Naive thymus-derived CD8-positive, alpha-beta T cell (primary cell): ENCODE results near the gene TMEM132D. TPM values are rescaled to one million over a fixed set of nuclear protein-coding genes. Genes with fewer than 3 reads are reported as not detected.
"Not testable (repeated sequence)": the region's sequence is repeated elsewhere in the genome, so short reads cannot be mapped to it uniquely, and the experiment has no call there.

Experiments
- ATAC-seq, 2 donors: fragments of 150-1000 bp; cut with Tn5 transposase in 1 of 2; sonication (Bioruptor Pico), chemical (Tn5 transposase) in 1 of 2; 1 replicate in 1 of 2; 2 replicates in 1 of 2; pipeline ENCODE4 v1.10.0; 2021; ENCODE audit warnings: mild to moderate bottlenecking in 2 of 2, moderate library complexity in 2 of 2
- POLR2A ChIA-PET: fragments of 350-600 bp; sonication (Branson Sonifier 250); formaldehyde crosslinking; loops from one replicate; lab custom pipeline; 2021; ENCODE audit warnings: antibody characterized with exemption; lab: Charles Lee
- DNase-seq, 10 donors: peaks; one replicate each; pipeline versions ENCODE4 v3.0.0 to v3.0.0-alpha.2; 2020 to 2022
- H3K27ac Mint-ChIP-seq, 10 donors: one replicate each; pipeline ENCODE4 v1.8.0; 2020 to 2022; ENCODE audit warnings: mild to moderate bottlenecking in 10 of 10, mixed read lengths in 10 of 10, moderate library complexity in 4 of 10, inconsistent platforms in 1 of 10
- H3K27me3 Mint-ChIP-seq, 5 donors: one replicate each; pipeline ENCODE4 v1.8.0; 2021 to 2022; ENCODE audit warnings: mixed read lengths in 5 of 5
- H3K36me3 Mint-ChIP-seq, 3 donors: one replicate each; pipeline ENCODE4 v1.8.0; 2020 to 2022; ENCODE audit warnings: mixed read lengths in 3 of 3, mild to moderate bottlenecking in 2 of 3, inconsistent platforms in 1 of 3
- H3K4me1 Mint-ChIP-seq, 4 donors: one replicate each; pipeline ENCODE4 v1.8.0; 2021 to 2022; ENCODE audit warnings: mixed read lengths in 4 of 4
- H3K4me3 Mint-ChIP-seq, 10 donors: one replicate each; pipeline ENCODE4 v1.8.0; 2020 to 2022; ENCODE audit warnings: mild to moderate bottlenecking in 10 of 10, mixed read lengths in 10 of 10, moderate library complexity in 6 of 10, inconsistent platforms in 1 of 10
- H3K9me3 Mint-ChIP-seq, 9 donors: one replicate each; pipeline ENCODE4 v1.8.0; 2020 to 2022; ENCODE audit warnings: mixed read lengths in 9 of 9, mild to moderate bottlenecking in 3 of 9, inconsistent platforms in 1 of 9, moderate library complexity in 1 of 9
- polyA plus RNA-seq, 3 donors: library from polyadenylated mRNA; unstranded; fragments of 300-500 nt; fragmentation: Illumina TruSeq; gene quantifications; one replicate each; pipeline ENCODE4 v1.2.3, GENCODE V29; 2021
- total RNA-seq, 8 experiments: library from RNA in 2 of 8; stranded (reverse) in 2 of 8; gene quantifications; one replicate each; pipeline ENCODE4 v1.2.3 and lab custom pipeline; 2021 to 2026

Gene TMEM132D
- total and polyA plus RNA-seq, 5 experiments from 2014 or later, result not detected

DNA sequence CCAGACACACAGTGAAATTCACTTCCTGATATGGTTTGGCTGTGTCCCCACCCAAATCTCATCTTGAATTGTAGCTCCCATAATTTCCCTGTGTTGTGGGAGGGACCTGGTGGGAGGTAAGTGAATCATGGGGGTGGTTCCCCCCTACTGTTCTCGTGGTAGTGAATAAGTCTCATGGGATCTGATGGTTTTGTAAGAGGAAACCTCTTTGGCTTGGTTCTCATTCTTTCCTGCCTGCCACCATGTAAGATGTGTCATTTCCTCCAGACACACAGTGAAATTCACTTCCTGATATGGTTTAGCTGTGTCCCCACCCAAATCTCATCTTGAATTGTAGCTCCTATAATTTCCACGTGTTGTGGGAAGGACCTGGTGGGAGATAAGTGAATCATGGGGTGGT is 354.8 kb downstream of the TMEM132D start:
- ATAC-seq, POLR2A ChIA-PET, H3K27ac Mint-ChIP-seq: not testable (repeated sequence)

GRCh38 chr12:129544716-129545115 is 359.1 kb downstream of the TMEM132D start:
- Mint-ChIP-seq H3K9me3 (peaks cover 0 to 26% (median 4%) of the 10 kb centered on the region in 9 donors), H3K36me3 (peaks cover 0 to 8% (median 2%) of the 10 kb centered on the region in 3 donors), H3K4me3 (no peak overlapping the region), H3K27ac (no peak overlapping the region), H3K27me3 (peaks cover 0 to 3% (median 0%) of the 10 kb centered on the region in 5 donors), H3K4me1 (no peaks in the 10 kb centered on the region)
- POLR2A ChIA-PET, result no interaction called here
- no peak for DNase-seq
- no peak for ATAC-seq

More for the DNA sequence above, 354.8 kb downstream of the TMEM132D start:
- not testable (repeated sequence) for H3K4me3 Mint-ChIP-seq, H3K4me1 Mint-ChIP-seq, DNase-seq
- Mint-ChIP-seq H3K27me3 (peaks cover 0 to 10% (median 2%) of the 10 kb centered on the region in 5 donors), H3K36me3 (peaks cover 0 to 17% (median 2%) of the 10 kb centered on the region in 3 donors), H3K9me3 (peaks cover 0 to 59% (median 12%) of the 10 kb centered on the region in 9 donors)

DNA sequence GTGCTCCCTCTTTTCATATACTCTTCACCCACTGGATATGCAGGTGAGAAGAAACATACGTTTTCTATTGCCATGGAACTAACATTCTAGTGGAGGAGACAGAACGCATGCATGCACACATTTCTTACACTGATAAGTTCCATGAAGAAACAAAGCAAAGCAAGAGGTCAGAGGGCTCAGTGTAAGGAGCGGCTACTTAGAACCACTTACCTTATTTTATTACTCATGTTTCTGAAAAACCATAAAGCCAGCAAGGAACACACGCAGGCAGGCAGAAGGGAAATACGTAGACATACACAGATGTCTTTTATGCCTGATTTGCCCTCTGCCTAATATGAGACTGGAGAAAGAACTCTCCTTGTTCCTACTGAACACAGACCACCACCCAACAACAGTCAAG is 362.9 kb downstream of the TMEM132D start:
- Mint-ChIP-seq H3K27me3 (peaks cover 0 to 3% (median 0%) of the 10 kb centered on the region in 5 donors), H3K9me3 (peaks cover 0 to 13% (median 5%) of the 10 kb centered on the region in 9 donors), H3K36me3 (no peaks in the 10 kb centered on the region), H3K27ac (no peak overlapping the region), H3K4me1 (no peaks in the 10 kb centered on the region), H3K4me3 (no peak overlapping the region)
- ATAC-seq (no peak), DNase-seq (no peak)
- POLR2A ChIA-PET, result no interaction called here

- ATAC-seq (no peak), DNase-seq (no peak)
- Mint-ChIP-seq H3K27me3 (peaks cover 0 to 2% (median 0%) of the 10 kb centered on the region in 5 donors), H3K4me3 (no peak overlapping the region), H3K27ac (no peak overlapping the region), H3K4me1 (no peaks in the 10 kb centered on the region), H3K9me3 (peaks cover 0 to 14% (median 5%) of the 10 kb centered on the region in 9 donors), H3K36me3 (no peaks in the 10 kb centered on the region)
- POLR2A ChIA-PET, result no interaction called here
Measured at GRCh38 chr12:129540249-129540648, 363.6 kb downstream of the TMEM132D start.

DNA sequence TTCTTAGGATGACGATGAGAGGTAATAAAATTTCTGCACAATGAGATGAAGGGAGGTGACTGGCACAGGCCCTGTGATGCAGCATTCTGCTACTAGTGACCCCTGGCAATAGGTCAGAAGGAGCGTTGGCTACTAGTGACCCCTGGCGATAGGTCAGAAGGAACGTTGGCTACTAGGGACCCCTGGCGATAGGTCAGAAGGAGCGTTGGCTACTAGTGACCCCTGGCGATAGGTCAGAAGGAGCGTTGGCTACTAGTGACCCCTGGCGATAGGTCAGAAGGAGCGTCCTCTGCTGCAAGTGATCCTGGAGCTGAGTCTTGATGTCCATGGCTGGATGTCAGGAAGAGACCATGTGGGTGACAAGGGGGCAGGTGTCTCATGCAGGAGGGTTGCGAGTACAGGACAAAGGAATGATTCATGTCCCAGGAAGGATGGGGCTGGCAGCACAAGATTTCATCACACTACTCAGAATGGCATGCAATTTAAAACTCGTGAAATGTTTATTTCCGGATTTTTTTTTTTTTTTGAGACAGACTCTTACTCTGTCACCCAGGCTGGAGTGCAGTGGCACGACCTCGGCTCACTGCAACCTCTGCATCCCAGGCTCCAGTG is 365.0 kb downstream of the TMEM132D start:
- H3K36me3 Mint-ChIP-seq, H3K4me3 Mint-ChIP-seq, H3K4me1 Mint-ChIP-seq, POLR2A ChIA-PET, DNase-seq, ATAC-seq, H3K27me3 Mint-ChIP-seq: not testable (repeated sequence)
- Mint-ChIP-seq H3K27ac (peak overlapping the region in 1 of 10 donors; percentile 57), H3K9me3 (peaks cover 0 to 14% (median 5%) of the 10 kb centered on the region in 9 donors)

- Mint-ChIP-seq H3K27me3 (peaks cover 0 to 2% (median 0%) of the 10 kb centered on the region in 5 donors), H3K9me3 (peaks cover 0 to 14% (median 5%) of the 10 kb centered on the region in 9 donors), H3K36me3 (no peaks in the 10 kb centered on the region), H3K4me3 (no peak overlapping the region), H3K27ac (no peak overlapping the region), H3K4me1 (no peaks in the 10 kb centered on the region)
- no peak for ATAC-seq
- no peak for DNase-seq
- POLR2A ChIA-PET, result no interaction called here
Measured at GRCh38 chr12:129538137-129538536, 365.7 kb downstream of the TMEM132D start.

- Mint-ChIP-seq H3K4me1 (no peaks in the 10 kb centered on the region), H3K27ac (no peak overlapping the region), H3K36me3 (no peaks in the 10 kb centered on the region), H3K4me3 (no peak overlapping the region), H3K27me3 (peaks cover 0 to 4% (median 0%) of the 10 kb centered on the region in 5 donors), H3K9me3 (peaks cover 0 to 19% (median 3%) of the 10 kb centered on the region in 9 donors)
- ATAC-seq (no peak), DNase-seq (no peak)
- POLR2A ChIA-PET, result no interaction called here
Measured at GRCh38 chr12:129534966-129535750, 368.7 kb downstream of the TMEM132D start.

DNA sequence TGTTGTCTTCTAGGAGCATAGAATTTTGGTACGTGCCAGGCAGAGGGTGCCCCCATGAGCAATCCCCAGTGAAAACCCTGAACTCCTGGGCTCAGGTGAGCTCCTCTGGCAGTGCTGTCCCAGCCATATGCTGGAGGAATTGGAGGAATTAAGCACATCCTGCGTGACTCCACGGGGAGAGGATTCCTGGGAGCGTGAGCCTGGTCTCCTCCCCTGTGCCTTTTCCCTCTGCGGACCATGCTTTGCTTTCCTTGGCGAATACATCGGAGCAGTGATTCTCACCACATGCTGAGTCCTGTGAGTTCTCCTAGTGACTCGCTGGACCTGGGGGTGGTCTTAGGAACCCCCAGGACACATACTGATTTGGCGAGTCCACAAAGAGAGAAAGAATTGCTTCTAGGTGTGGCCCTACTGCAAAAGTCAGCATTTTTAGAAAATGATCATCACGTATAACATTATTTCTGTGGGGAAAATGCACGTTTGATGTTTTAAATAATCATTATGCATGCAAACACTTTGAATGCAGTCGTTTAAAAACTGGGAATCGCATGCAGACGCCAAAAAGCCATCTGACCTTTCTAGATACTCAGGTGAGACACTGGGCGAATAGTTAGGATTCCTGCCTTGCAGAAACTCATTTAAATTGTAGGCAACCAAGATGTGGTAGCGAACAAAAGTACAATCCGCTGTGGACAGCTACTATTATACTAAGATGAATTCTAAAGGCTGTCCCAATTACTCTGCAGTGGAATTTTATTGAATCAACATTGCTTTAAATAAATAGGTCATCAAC is 370.9 kb downstream of the TMEM132D start:
- no peak overlapping the region for H3K27ac Mint-ChIP-seq
- ATAC-seq, result no peak
- no peaks in the 10 kb centered on the region for H3K4me1 Mint-ChIP-seq
- DNase-seq, result no peak
- no peaks in the 10 kb centered on the region for H3K36me3 Mint-ChIP-seq
- H3K4me3 Mint-ChIP-seq, result no peak overlapping the region
- H3K27me3 Mint-ChIP-seq, result peaks cover 0 to 4% (median 0%) of the 10 kb centered on the region in 5 donors
- POLR2A ChIA-PET, result no interaction called here
- peaks cover 0 to 15% (median 2%) of the 10 kb centered on the region in 9 donors for H3K9me3 Mint-ChIP-seq

GRCh38 chr12:129532082-129532481 is 371.7 kb downstream of the TMEM132D start:
- Mint-ChIP-seq H3K27me3 (peaks cover 0 to 4% (median 0%) of the 10 kb centered on the region in 5 donors), H3K27ac (no peak overlapping the region), H3K4me1 (no peaks in the 10 kb centered on the region), H3K4me3 (no peak overlapping the region), H3K36me3 (no peaks in the 10 kb centered on the region), H3K9me3 (peaks cover 0 to 15% (median 0%) of the 10 kb centered on the region in 9 donors)
- no peak for DNase-seq
- ATAC-seq, result no peak
- POLR2A ChIA-PET, result no interaction called here

- ATAC-seq (no peak), DNase-seq (no peak)
- no peaks in the 10 kb centered on the region for H3K4me1 Mint-ChIP-seq
- no peak overlapping the region for H3K4me3 Mint-ChIP-seq
- H3K27me3 Mint-ChIP-seq, result peaks cover 0 to 4% (median 0%) of the 10 kb centered on the region in 5 donors
- H3K27ac Mint-ChIP-seq, result no peak overlapping the region
- no peaks in the 10 kb centered on the region for H3K36me3 Mint-ChIP-seq
- POLR2A ChIA-PET, result no interaction called here
- peaks cover 0 to 12% (median 0%) of the 10 kb centered on the region in 9 donors for H3K9me3 Mint-ChIP-seq
Measured at GRCh38 chr12:129530984-129531383, 372.8 kb downstream of the TMEM132D start.

GRCh38 chr12:129530517-129530916 is 373.3 kb downstream of the TMEM132D start:
- no peaks in the 10 kb centered on the region for H3K36me3 Mint-ChIP-seq
- no peak for DNase-seq
- H3K4me1 Mint-ChIP-seq, result no peaks in the 10 kb centered on the region
- H3K27ac Mint-ChIP-seq, result no peak overlapping the region
- H3K9me3 Mint-ChIP-seq, result peaks cover 0 to 8% (median 0%) of the 10 kb centered on the region in 9 donors
- POLR2A ChIA-PET, result no interaction called here
- H3K27me3 Mint-ChIP-seq, result peaks cover 0 to 4% (median 0%) of the 10 kb centered on the region in 5 donors
- no peak overlapping the region for H3K4me3 Mint-ChIP-seq
- ATAC-seq, result no peak

- Mint-ChIP-seq H3K4me1 (no peaks in the 10 kb centered on the region), H3K4me3 (no peak overlapping the region), H3K9me3 (peaks cover 0 to 6% (median 0%) of the 10 kb centered on the region in 9 donors), H3K36me3 (no peaks in the 10 kb centered on the region), H3K27ac (no peak overlapping the region), H3K27me3 (peaks cover 0 to 4% (median 0%) of the 10 kb centered on the region in 5 donors)
- ATAC-seq (no peak), DNase-seq (no peak)
- POLR2A ChIA-PET, result no interaction called here
Measured at GRCh38 chr12:129527506-129527905, 376.3 kb downstream of the TMEM132D start.
